K562 (cell line): Measurements from ENCODE around the gene SLC35A1. TPM values are rescaled to one million over a fixed set of nuclear protein-coding genes. Genes with fewer than 3 reads are reported as not detected.

Experiments used
- ATAC-seq: fragments of 200-7000 bp; cut with Tn5 transposase; 3 replicates; pipeline ENCODE4 v1.9.1; 2020; ENCODE audit warnings: moderate library complexity
- BruUV-seq: library from RNA; stranded (reverse); fragments of 400-500 nt; replicated peaks from 2 replicates; lab custom pipeline; 2021; lab: Mats Ljungman, UMichigan
- CTCF ChIA-PET: fragments of 300-600 bp; formaldehyde crosslinking; extraction: SDS; loops from one replicate; lab custom pipeline; 2021; ENCODE audit warnings: low intra/inter-chr PET ratio; lab: Yijun Ruan, JAX
- POLR2A ChIA-PET: fragments of 300-600, 350-650 bp; sonication (Branson Sonifier 250); formaldehyde crosslinking; extraction: SDS; loops from one replicate; lab custom pipeline; 2021; ENCODE audit warnings: antibody characterized with exemption, inconsistent platforms; lab: Yijun Ruan, JAX
- DNase-seq, 4 experiments: peaks; one replicate each; pipeline versions ENCODE4 v3.0.0 to v3.0.0-alpha.2; 2011 to 2018; ENCODE audit warnings: low spot score in 3 of 4, mixed read lengths in 3 of 4; ENCODE audit errors: extremely low read depth in 1 of 4
- FAIRE-seq: peaks from 2 replicates; lab custom pipeline; 2011; peaks lifted over from hg19 to GRCh38; lab: Jason Lieb, UNC
- H2AFZ ChIP-seq: 2 replicates; pipeline ENCODE4 v1.6.0; 2011; ENCODE audit warnings: low read depth, low read length, control low read depth, inconsistent platforms
- H3K27ac ChIP-seq: fragments of 200-600 bp; 3 replicates; pipeline ENCODE4 v1.8.0; 2011; ENCODE audit warnings: low read depth, mild to moderate bottlenecking, control low read depth, inconsistent platforms, low read length, moderate library complexity, mixed read lengths; ENCODE audit errors: extremely low read depth
- H3K27me3 ChIP-seq, 2 experiments: fragments of 300-600 bp in 1 of 2; 2 replicates in 1 of 2; 3 replicates in 1 of 2; pipeline versions ENCODE4 v1.6.0 to v1.8.0; 2011; ENCODE audit warnings: inconsistent platforms in 2 of 2, low read length in 2 of 2, mild to moderate bottlenecking in 1 of 2, mixed read lengths in 1 of 2, moderate library complexity in 1 of 2; ENCODE audit not compliant: control insufficient read depth in 2 of 2, insufficient read depth in 2 of 2
- H3K36me3 ChIP-seq: fragments of 300-600 bp; 3 replicates; pipeline ENCODE4 v1.8.0; 2011; ENCODE audit warnings: mild to moderate bottlenecking, low read length, inconsistent platforms; ENCODE audit not compliant: control insufficient read depth, insufficient read depth
- H3K4me1 ChIP-seq, 2 experiments: fragments of 200-600 bp in 1 of 2; replicated peaks in 1 of 2; 2 replicates in 1 of 2; 3 replicates in 1 of 2; pipeline versions ENCODE4 v1.5.1 to v1.8.0; 2011; ENCODE audit warnings: inconsistent platforms in 2 of 2, low read length in 2 of 2, mild to moderate bottlenecking in 1 of 2, mixed read lengths in 1 of 2, moderate library complexity in 1 of 2; ENCODE audit not compliant: control insufficient read depth in 2 of 2, insufficient read depth in 2 of 2
- H3K4me2 ChIP-seq: 2 replicates; pipeline ENCODE4 v1.6.1; 2011; ENCODE audit warnings: low read length, control low read depth, inconsistent platforms, mixed read lengths; ENCODE audit not compliant: insufficient read depth
- H3K4me3 ChIP-seq: fragments of 200-600 bp; sonication (generic), shearing (Covaris generic); 2 replicates; pipeline ENCODE4 v1.5.1; 2016; ENCODE audit warnings: control low read depth, inconsistent platforms
- H3K79me2 ChIP-seq: fragments of 200-600 bp; 3 replicates; pipeline ENCODE4 v1.8.0; 2011; ENCODE audit warnings: low read length, inconsistent platforms; ENCODE audit not compliant: control insufficient read depth, insufficient read depth
- H3K9ac ChIP-seq, 2 experiments: 2 replicates each; pipeline versions ENCODE4 v1.6.0 to v1.6.1; 2011; ENCODE audit warnings: low read depth in 2 of 2, low read length in 2 of 2, control low read depth in 1 of 2, inconsistent platforms in 1 of 2, mild to moderate bottlenecking in 1 of 2, mixed read lengths in 1 of 2; ENCODE audit not compliant: insufficient read depth in 1 of 2
- H3K9me1 ChIP-seq: one replicate; pipeline ENCODE4 v1.6.0; 2011; ENCODE audit warnings: inconsistent platforms, mild to moderate bottlenecking, low read length, moderate library complexity; ENCODE audit not compliant: control insufficient read depth, insufficient read depth
- H3K9me3 ChIP-seq: replicated peaks from 2 replicates; pipeline ENCODE4 v1.5.1; 2011; ENCODE audit warnings: low read depth, low read length, inconsistent platforms; ENCODE audit not compliant: control insufficient read depth, insufficient read depth
- H4K20me1 ChIP-seq: replicated peaks from 2 replicates; pipeline ENCODE4 v1.6.1; 2011; ENCODE audit warnings: low read length, inconsistent platforms, mixed read lengths; ENCODE audit not compliant: control insufficient read depth, insufficient read depth
- FOXK2 ChIP-seq, 2 experiments: fragments of 450-650 bp; IDR thresholded peaks in 1 of 2; conservative IDR thresholded peaks in 1 of 2; 2 replicates each; pipeline ENCODE4 v1.6.1; 2016; ENCODE audit warnings: low read depth in 2 of 2, mild to moderate bottlenecking in 1 of 2
- NELFE ChIP-seq: IDR thresholded peaks from 2 replicates; pipeline ENCODE4 v1.6.1; 2011; ENCODE audit warnings: mild to moderate bottlenecking; ENCODE audit not compliant: insufficient read depth, insufficient read length
- POLR2H ChIP-seq: IDR thresholded peaks from 2 replicates; pipeline ENCODE4 v1.6.1; 2016; ENCODE audit warnings: missing genetic modification characterization, low read depth, mild to moderate bottlenecking, control low read depth, missing compliant biosample characterization, moderate library complexity
- U2AF1 ChIP-seq: fragments of 200-400 bp; formaldehyde crosslinking; optimal IDR thresholded peaks from 2 replicates; pipeline ENCODE3; 2017; ENCODE audit warnings: mild to moderate bottlenecking, low read depth, low read length, moderate library complexity
- ZNF398 ChIP-seq: fragments of 250-450 bp; sonication (Bioruptor Pico); IDR thresholded peaks from 2 replicates; pipeline ENCODE4 v1.8.0; 2021; ENCODE audit warnings: moderate library complexity, mild to moderate bottlenecking, inconsistent platforms
- WGBS: fragments of 100-300 bp; shearing (Covaris generic); methylation state at CpG from one replicate; pipeline ENCODE4 v1.1.6; 2016; ENCODE audit warnings: low coverage, mixed read lengths; ENCODE audit not compliant: insufficient coverage; ENCODE audit errors: missing lambda C conversion rate; 5-methylcytosine and 5-hydroxymethylcytosine counted together
- in situ Hi-C: fragments of 300-500 bp; cut with MboI; formaldehyde crosslinking; loops from 4 replicates; pipeline ENCODE4 v1.15.0; 2018; ENCODE audit warnings: inconsistent platforms, mixed read lengths
- intact Hi-C: fragments of 100-400 bp; cut with micrococcal nuclease; formaldehyde crosslinking; loops from 2 replicates; pipeline ENCODE4 v1.14.2; 2022
- polyA plus RNA-seq, 8 experiments: library from polyadenylated mRNA; depleted of rRNA in 4 of 8; stranded (reverse) in 5 of 8; unstranded in 3 of 8; fragments of >200 nt; fragmentation: Nextera tagmentation in 2 of 8; fragmentation: Illumina TruSeq in 1 of 8; extraction: Ambion mirVana in 2 of 8; extraction: Trizol in 1 of 8; gene quantifications; 2 replicates each; pipeline versions ENCODE4 v1.2.1 to v1.2.3, GENCODE V29; 2011 to 2014; ENCODE audit warnings: inconsistent platforms in 1 of 8, missing spikeins in 1 of 8
- total RNA-seq, 7 experiments: library from RNA; depleted of rRNA in 6 of 7; stranded (reverse); fragments of >200 nt in 6 of 7; fragmentation: Illumina TruSeq in 2 of 7; extraction: Trizol in 2 of 7; gene quantifications; 2 replicates each; pipeline versions ENCODE4 v1.2.1 to v1.2.3, GENCODE V29; 2011 to 2021; ENCODE audit warnings: low replicate concordance in 1 of 7

Gene SLC35A1
- total and polyA plus RNA-seq, 9 of the 15 experiments (the other 6 are each of a cell fraction or from before 2014, with no cell fraction given) = 7.5 to 37.1 (median 14.9) TPM

GRCh38 chr6:87430499-87430898 is 42.3 kb upstream of the SLC35A1 start:
- no peak for FAIRE-seq
- CTCF ChIA-PET = no interaction called here

More at GRCh38 chr6:87430499-87430898, 42.3 kb upstream of the SLC35A1 start:
- H3K27ac ChIP-seq = no peak overlapping the region
- no TSS peak for BruUV-seq
- H3K9me3 ChIP-seq = no peaks in the 10 kb centered on the region
- no peak overlapping the region for H3K4me3 ChIP-seq
- H3K9ac ChIP-seq = no peak overlapping the region
- H4K20me1 ChIP-seq = no peaks in the 10 kb centered on the region
- no peak overlapping the region for H3K4me2 ChIP-seq
- H3K9me1 ChIP-seq = no peaks in the 10 kb centered on the region
- no peaks in the 10 kb centered on the region for H3K36me3 ChIP-seq
- no peaks in the 10 kb centered on the region for H3K4me1 ChIP-seq
- no peaks in the 10 kb centered on the region for H3K79me2 ChIP-seq
- ATAC-seq = no peak
- H2AFZ ChIP-seq = no peak overlapping the region
- POLR2A ChIA-PET = interaction anchor here (1.5 kb wide), 1 partner anchor 13 kb away, joined by 3 read pairs; no protein-coding TSS in a partner anchor
- in situ Hi-C loops (no loop called here), intact Hi-C loops (no loop called here)
- no peak for TF ChIP-seq NELFE
- no peak for TF ChIP-seq POLR2H
- TF ChIP-seq ZNF398 (CRISPR knock-in tag) = no peak
- no peak for TF ChIP-seq U2AF1
- TF ChIP-seq FOXK2 (conservative IDR thresholded peaks at IDR 0.05 in 1 of 2, IDR thresholded peaks at IDR 0.05 in 1 of 2; ENCODE audit: low read depth in 2 of 2) = no peak
- DNase-seq = no peak
- 8% methylated on average over 3 of the region's 3 CpGs for WGBS
- H3K27me3 ChIP-seq = peaks cover 0 to 9% of the 10 kb centered on the region in 2 experiments; a peak in 1 of 5 replicates
